CD14-positive monocyte (primary cell): ENCODE measurements around the gene CLCN5. TPM values are rescaled to one million over a fixed set of nuclear protein-coding genes. Genes with fewer than 3 reads are reported as not detected.

Source experiments
- DNase-seq, 3 donors: peaks; one replicate each; pipeline ENCODE4 v3.0.0-alpha.2; 2011 to 2022
- H2AFZ ChIP-seq: 2 replicates; pipeline ENCODE4 v1.6.0; 2012; ENCODE audit warnings: mild to moderate bottlenecking, low read depth, low read length, inconsistent platforms; ENCODE audit not compliant: insufficient read depth, poor library complexity, severe bottlenecking
- H3K27ac ChIP-seq, 2 donors: 1 replicate in 1 of 2; 2 replicates in 1 of 2; pipeline ENCODE4 v1.5.1; 2012 to 2013; ENCODE audit warnings: low read length in 2 of 2, control low read depth in 1 of 2, inconsistent platforms in 1 of 2, low read depth in 1 of 2, mild to moderate bottlenecking in 1 of 2
- H3K27me3 ChIP-seq, 2 donors: one replicate each; pipeline versions ENCODE4 v1.6.0 to v1.6.1; 2011 to 2013; ENCODE audit warnings: low read length in 2 of 2; ENCODE audit not compliant: control insufficient read depth in 2 of 2, insufficient read depth in 2 of 2
- H3K36me3 ChIP-seq, 2 donors: replicated peaks in 1 of 2; 1 replicate in 1 of 2; 2 replicates in 1 of 2; pipeline versions ENCODE4 v1.5.1 to v1.6.1; 2012 to 2013; ENCODE audit warnings: low read length in 2 of 2, control low read depth in 1 of 2, inconsistent platforms in 1 of 2, mild to moderate bottlenecking in 1 of 2; ENCODE audit not compliant: insufficient read depth in 2 of 2, control insufficient read depth in 1 of 2
- H3K4me1 ChIP-seq, 2 donors: 1 replicate in 1 of 2; 2 replicates in 1 of 2; pipeline versions ENCODE4 v1.5.1 to v1.6.1; 2012 to 2013; ENCODE audit warnings: low read length in 2 of 2, control low read depth in 1 of 2, inconsistent platforms in 1 of 2, mild to moderate bottlenecking in 1 of 2, moderate library complexity in 1 of 2; ENCODE audit not compliant: insufficient read depth in 2 of 2, control insufficient read depth in 1 of 2
- H3K4me2 ChIP-seq: replicated peaks from 2 replicates; pipeline ENCODE3; 2012; ENCODE audit warnings: low read length, moderate library complexity, mild to moderate bottlenecking; ENCODE audit not compliant: poor library complexity, severe bottlenecking; ENCODE audit errors: extremely low read depth
- H3K4me3 ChIP-seq, 3 experiments: fragments of 200-600 bp in 1 of 3; sonication (generic) in 1 of 3; replicated peaks in 1 of 3; 1 replicate in 2 of 3; 2 replicates in 1 of 3; pipeline ENCODE4 v1.5.1; 2011 to 2013; ENCODE audit warnings: low read length in 3 of 3, mild to moderate bottlenecking in 3 of 3, control low read depth in 2 of 3, low read depth in 2 of 3, inconsistent platforms in 1 of 3, moderate library complexity in 1 of 3
- H3K79me2 ChIP-seq: 2 replicates; pipeline ENCODE4 v1.6.0; 2012; ENCODE audit warnings: mild to moderate bottlenecking, control low read depth, inconsistent platforms, low read length, moderate library complexity; ENCODE audit not compliant: insufficient read depth
- H3K9ac ChIP-seq: 2 replicates; pipeline ENCODE4 v1.6.0; 2017; ENCODE audit warnings: low read length, mild to moderate bottlenecking; ENCODE audit not compliant: insufficient read depth, poor library complexity, severe bottlenecking
- H3K9me3 ChIP-seq, 2 donors: replicated peaks in 1 of 2; 1 replicate in 1 of 2; 2 replicates in 1 of 2; pipeline versions ENCODE4 v1.5.1 to v1.6.1; 2012 to 2013; ENCODE audit warnings: low read length in 2 of 2, control low read depth in 1 of 2; ENCODE audit not compliant: control insufficient read depth in 1 of 2, insufficient read depth in 1 of 2
- H4K20me1 ChIP-seq: 2 replicates; pipeline ENCODE4 v1.6.0; 2012; ENCODE audit warnings: mild to moderate bottlenecking, low read length, control low read depth, moderate library complexity; ENCODE audit not compliant: insufficient read depth
- H3K27ac Mint-ChIP-seq, 7 donors: one replicate each; pipeline ENCODE4 v1.8.0; 2020; ENCODE audit warnings: mild to moderate bottlenecking in 7 of 7, mixed read lengths in 7 of 7, moderate library complexity in 6 of 7, inconsistent platforms in 2 of 7
- H3K27me3 Mint-ChIP-seq, 3 donors: one replicate each; pipeline ENCODE4 v1.8.0; 2021 to 2022; ENCODE audit warnings: low read depth in 3 of 3, mild to moderate bottlenecking in 3 of 3, mixed read lengths in 3 of 3, moderate library complexity in 3 of 3, inconsistent platforms in 1 of 3
- H3K36me3 Mint-ChIP-seq, 2 donors: one replicate each; pipeline ENCODE4 v1.8.0; 2020; ENCODE audit warnings: mixed read lengths in 2 of 2, inconsistent platforms in 1 of 2, mild to moderate bottlenecking in 1 of 2
- H3K4me1 Mint-ChIP-seq: one replicate; pipeline ENCODE4 v1.8.0; 2020; ENCODE audit warnings: mild to moderate bottlenecking, mixed read lengths
- H3K4me3 Mint-ChIP-seq, 2 donors: one replicate each; pipeline ENCODE4 v1.8.0; 2020; ENCODE audit warnings: mild to moderate bottlenecking in 2 of 2, mixed read lengths in 2 of 2, moderate library complexity in 1 of 2
- H3K9me3 Mint-ChIP-seq, 7 donors: one replicate each; pipeline ENCODE4 v1.8.0; 2020 to 2022; ENCODE audit warnings: mixed read lengths in 7 of 7, mild to moderate bottlenecking in 6 of 7, moderate library complexity in 6 of 7, inconsistent platforms in 2 of 7
- WGBS: methylation state at CpG from one replicate; pipeline ENCODE4 v1.1.5; 2013; ENCODE audit warnings: missing lambda C conversion rate; ENCODE audit not compliant: insufficient coverage; 5-methylcytosine and 5-hydroxymethylcytosine counted together
- intact Hi-C, 2 donors: fragments of 100-400 bp; cut with micrococcal nuclease; formaldehyde crosslinking; loops; one replicate each; pipeline versions ENCODE4 v1.15.0 to v1.15.1; 2023
- polyA plus RNA-seq, 3 donors: library from polyadenylated mRNA; depleted of rRNA in 1 of 3; unstranded in 2 of 3; stranded (reverse) in 1 of 3; fragments of 300-500 nt in 2 of 3; fragments of >200 nt in 1 of 3; fragmentation: Illumina TruSeq in 2 of 3; gene quantifications; 1 replicate in 2 of 3; 2 replicates in 1 of 3; pipeline ENCODE4 v1.2.3, GENCODE V29; 2012 to 2021
- TF ChIP-seq, protein P1 (sequence below): fragments of 200-600 bp; IDR thresholded peaks from one replicate; pipeline ENCODE4 v1.8.0; 2022; ENCODE audit warnings: antibody characterized with exemption, mild to moderate bottlenecking

CLCN5 gene
- polyA plus RNA-seq, 3 donors = 4.1 to 4.2 (median 4.1) TPM

DNA sequence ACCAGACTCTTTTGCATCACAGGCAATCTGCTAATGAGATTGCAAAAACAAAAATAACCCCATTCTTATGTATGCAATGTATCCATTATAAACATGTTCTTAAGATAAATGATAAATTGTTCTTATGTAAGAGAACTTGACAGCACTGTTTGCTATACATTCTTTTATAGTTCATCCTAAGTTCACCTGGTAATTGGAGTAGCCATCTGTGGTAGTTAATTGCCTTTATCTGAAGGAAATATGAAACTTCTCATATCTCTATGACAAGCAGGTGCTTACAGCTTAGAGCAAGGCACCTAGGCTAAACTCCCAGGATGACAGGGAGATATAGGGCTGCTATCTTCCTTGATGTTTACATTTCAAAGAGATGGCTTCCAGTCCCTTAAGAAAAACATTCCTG is 21.3 kb upstream of the CLCN5 start:
- Histone ChIP-seq H3K9me3 (peaks cover 16 to 21% of the 10 kb centered on the region in 2 donors), H3K36me3 (no peaks in the 10 kb centered on the region), H4K20me1 (no peaks in the 10 kb centered on the region), H3K27me3 (peaks cover 0 to 2% of the 10 kb centered on the region in 2 donors), H2AFZ (no peak overlapping the region), H3K27ac (no peak overlapping the region), H3K4me1 (no peaks in the 10 kb centered on the region), H3K4me3 (no peak overlapping the region), H3K79me2 (no peaks in the 10 kb centered on the region), H3K4me2 (no peak overlapping the region), H3K9ac (no peak overlapping the region)
- H3K27ac Mint-ChIP-seq = no peak overlapping the region
- H3K27me3 Mint-ChIP-seq = peaks cover 1 to 6% (median 3%) of the 10 kb centered on the region in 3 donors
- TF ChIP-seq, protein P1, sequence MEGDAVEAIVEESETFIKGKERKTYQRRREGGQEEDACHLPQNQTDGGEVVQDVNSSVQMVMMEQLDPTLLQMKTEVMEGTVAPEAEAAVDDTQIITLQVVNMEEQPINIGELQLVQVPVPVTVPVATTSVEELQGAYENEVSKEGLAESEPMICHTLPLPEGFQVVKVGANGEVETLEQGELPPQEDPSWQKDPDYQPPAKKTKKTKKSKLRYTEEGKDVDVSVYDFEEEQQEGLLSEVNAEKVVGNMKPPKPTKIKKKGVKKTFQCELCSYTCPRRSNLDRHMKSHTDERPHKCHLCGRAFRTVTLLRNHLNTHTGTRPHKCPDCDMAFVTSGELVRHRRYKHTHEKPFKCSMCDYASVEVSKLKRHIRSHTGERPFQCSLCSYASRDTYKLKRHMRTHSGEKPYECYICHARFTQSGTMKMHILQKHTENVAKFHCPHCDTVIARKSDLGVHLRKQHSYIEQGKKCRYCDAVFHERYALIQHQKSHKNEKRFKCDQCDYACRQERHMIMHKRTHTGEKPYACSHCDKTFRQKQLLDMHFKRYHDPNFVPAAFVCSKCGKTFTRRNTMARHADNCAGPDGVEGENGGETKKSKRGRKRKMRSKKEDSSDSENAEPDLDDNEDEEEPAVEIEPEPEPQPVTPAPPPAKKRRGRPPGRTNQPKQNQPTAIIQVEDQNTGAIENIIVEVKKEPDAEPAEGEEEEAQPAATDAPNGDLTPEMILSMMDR = no peak
- intact Hi-C loops = no loop called here
- DNase-seq = no peak
- H3K4me3 Mint-ChIP-seq = no peak overlapping the region
- no peaks in the 10 kb centered on the region for H3K4me1 Mint-ChIP-seq
- H3K9me3 Mint-ChIP-seq = peaks cover 8 to 24% (median 16%) of the 10 kb centered on the region in 7 donors
- H3K36me3 Mint-ChIP-seq = no peaks in the 10 kb centered on the region

DNA sequence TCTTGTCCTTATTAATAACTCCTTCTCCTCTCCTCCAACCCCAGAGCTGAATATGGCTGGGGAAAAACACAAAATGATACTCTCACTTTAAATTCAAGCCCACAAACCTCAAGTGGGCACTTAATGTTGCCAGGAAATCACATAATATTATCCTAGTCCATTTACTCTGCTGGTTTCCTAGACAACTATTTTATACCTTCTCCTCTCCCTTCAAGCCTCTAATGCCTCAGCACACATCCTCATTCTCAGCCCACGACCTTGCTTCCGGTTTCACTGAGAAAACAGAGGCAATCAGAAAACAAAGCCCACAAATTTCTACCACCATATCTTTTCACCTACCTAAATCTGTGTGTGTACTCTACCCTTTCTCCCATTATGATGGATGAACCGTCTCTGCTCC is 12.1 kb upstream of the CLCN5 start:
- WGBS = 0% methylated on average over 2 of the region's 3 CpGs
- Mint-ChIP-seq H3K36me3 (no peaks in the 10 kb centered on the region), H3K4me1 (peaks cover 7% of the 10 kb centered on the region), H3K4me3 (no peak overlapping the region), H3K9me3 (no peaks in the 10 kb centered on the region), H3K27ac (peak overlapping the region in 1 of 7 donors; percentile 57), H3K27me3 (peaks cover 0 to 7% (median 2%) of the 10 kb centered on the region in 3 donors)
- no peak for DNase-seq
- Histone ChIP-seq H2AFZ (no peak overlapping the region), H3K4me3 (no peak overlapping the region), H3K4me1 (no peaks in the 10 kb centered on the region), H3K4me2 (no peak overlapping the region), H3K9ac (no peak overlapping the region), H3K27ac (no peak overlapping the region), H4K20me1 (no peaks in the 10 kb centered on the region), H3K36me3 (no peaks in the 10 kb centered on the region), H3K27me3 (peaks cover 0 to 7% of the 10 kb centered on the region in 2 donors), H3K79me2 (no peaks in the 10 kb centered on the region), H3K9me3 (no peaks in the 10 kb centered on the region)
- intact Hi-C loops = loop anchor here in 1 of 2 donors (10.0 kb wide), 1 partner anchor 674 kb away; no protein-coding TSS in a partner anchor
- TF ChIP-seq, protein P1 = no peak
